ENCODE results near the gene MYRF.

- TF ChIP-seq CTCF (IDR thresholded peaks at IDR 0.05) (no peak), POLR2A (IDR thresholded peaks at IDR 0.05) (no peak)
Measured at GRCh38 chr11:61785837-61786402, 33.5 kb downstream of the MYRF start.
